ENCODE measurements around the gene GBX2.

DNA sequence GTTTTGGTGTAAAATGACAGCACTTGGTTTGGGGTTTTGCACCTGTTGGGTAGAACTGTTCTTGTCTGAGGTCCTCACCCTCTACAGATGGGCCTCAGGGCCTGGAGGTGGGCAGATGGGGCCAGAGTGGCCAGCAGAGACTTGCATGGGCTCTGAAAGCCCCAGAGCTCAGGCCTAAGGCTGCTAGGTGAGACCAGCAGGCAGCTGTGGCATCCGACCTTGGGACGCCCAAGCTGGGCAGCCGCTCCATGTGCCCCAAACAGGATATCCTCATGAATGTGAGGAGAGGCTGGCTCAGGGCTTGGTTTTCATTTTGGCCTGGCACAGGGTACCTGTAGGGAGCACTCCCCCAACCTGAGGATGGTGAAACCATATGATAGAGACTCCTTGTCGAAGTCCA is 38.3 kb downstream of the GBX2 start:
- no peak for TF ChIP-seq CREB1 (CRISPR knock-in tag; IDR thresholded peaks at IDR 0.05; ENCODE audit: low read depth)
- TF ChIP-seq CTCF (conservative IDR thresholded peaks at IDR 0.05; ENCODE audit: low read depth in 2 of 2) = no peak
- no peak for TF ChIP-seq POLR2AphosphoS5 (IDR thresholded peaks at IDR 0.05; ENCODE audit: low read depth)
- TF ChIP-seq, protein P1, sequence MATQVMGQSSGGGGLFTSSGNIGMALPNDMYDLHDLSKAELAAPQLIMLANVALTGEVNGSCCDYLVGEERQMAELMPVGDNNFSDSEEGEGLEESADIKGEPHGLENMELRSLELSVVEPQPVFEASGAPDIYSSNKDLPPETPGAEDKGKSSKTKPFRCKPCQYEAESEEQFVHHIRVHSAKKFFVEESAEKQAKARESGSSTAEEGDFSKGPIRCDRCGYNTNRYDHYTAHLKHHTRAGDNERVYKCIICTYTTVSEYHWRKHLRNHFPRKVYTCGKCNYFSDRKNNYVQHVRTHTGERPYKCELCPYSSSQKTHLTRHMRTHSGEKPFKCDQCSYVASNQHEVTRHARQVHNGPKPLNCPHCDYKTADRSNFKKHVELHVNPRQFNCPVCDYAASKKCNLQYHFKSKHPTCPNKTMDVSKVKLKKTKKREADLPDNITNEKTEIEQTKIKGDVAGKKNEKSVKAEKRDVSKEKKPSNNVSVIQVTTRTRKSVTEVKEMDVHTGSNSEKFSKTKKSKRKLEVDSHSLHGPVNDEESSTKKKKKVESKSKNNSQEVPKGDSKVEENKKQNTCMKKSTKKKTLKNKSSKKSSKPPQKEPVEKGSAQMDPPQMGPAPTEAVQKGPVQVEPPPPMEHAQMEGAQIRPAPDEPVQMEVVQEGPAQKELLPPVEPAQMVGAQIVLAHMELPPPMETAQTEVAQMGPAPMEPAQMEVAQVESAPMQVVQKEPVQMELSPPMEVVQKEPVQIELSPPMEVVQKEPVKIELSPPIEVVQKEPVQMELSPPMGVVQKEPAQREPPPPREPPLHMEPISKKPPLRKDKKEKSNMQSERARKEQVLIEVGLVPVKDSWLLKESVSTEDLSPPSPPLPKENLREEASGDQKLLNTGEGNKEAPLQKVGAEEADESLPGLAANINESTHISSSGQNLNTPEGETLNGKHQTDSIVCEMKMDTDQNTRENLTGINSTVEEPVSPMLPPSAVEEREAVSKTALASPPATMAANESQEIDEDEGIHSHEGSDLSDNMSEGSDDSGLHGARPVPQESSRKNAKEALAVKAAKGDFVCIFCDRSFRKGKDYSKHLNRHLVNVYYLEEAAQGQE (IDR thresholded peaks at IDR 0.05; ENCODE audit: unreplicated experiment) = no peak
- no peak for TF ChIP-seq EZH2 (IDR thresholded peaks at IDR 0.05; ENCODE audit: low read depth, unreplicated experiment)
- no peak for TF ChIP-seq EZH2phosphoT487 (IDR thresholded peaks at IDR 0.05; ENCODE audit: unreplicated experiment)
- TF ChIP-seq ZNF331 (CRISPR knock-in tag; IDR thresholded peaks at IDR 0.05; ENCODE audit: low read depth) = no peak
- TF ChIP-seq STAT1 (IDR thresholded peaks at IDR 0.05; ENCODE audit: unreplicated experiment) = no peak
- TF ChIP-seq JUNB (IDR thresholded peaks at IDR 0.05; ENCODE audit: unreplicated experiment) = no peak
- TF ChIP-seq NANOG (IDR thresholded peaks at IDR 0.05; ENCODE audit: borderline replicate concordance) = no peak
- TF ChIP-seq ZNF114 (CRISPR knock-in tag; IDR thresholded peaks at IDR 0.05) = no peak
